H9 (cell line): ENCODE measurements around the gene LAX1. TPM values are rescaled to one million over a fixed set of nuclear protein-coding genes. Genes with fewer than 3 reads are reported as not detected.

Experiments used
- DNase-seq: peaks from one replicate; pipeline ENCODE4 v3.0.0-alpha.2; 2017
- H2AFZ ChIP-seq: one replicate; pipeline ENCODE4 v1.6.1; 2013; ENCODE audit warnings: mild to moderate bottlenecking, low read length, control low read depth, moderate library complexity
- H2AK5ac ChIP-seq: 2 replicates; pipeline ENCODE4 v1.6.1; 2013; ENCODE audit warnings: low read length, control low read depth, mixed read lengths; ENCODE audit not compliant: insufficient read length
- H2BK120ac ChIP-seq: one replicate; pipeline ENCODE4 v1.6.1; 2013; ENCODE audit warnings: low read depth, mild to moderate bottlenecking, low read length, control low read depth, inconsistent platforms; ENCODE audit not compliant: poor library complexity, severe bottlenecking
- H2BK12ac ChIP-seq: 2 replicates; pipeline ENCODE4 v1.6.1; 2013; ENCODE audit warnings: low read length, control low read depth, mixed read lengths, low read depth; ENCODE audit not compliant: insufficient read length
- H2BK15ac ChIP-seq: 2 replicates; pipeline ENCODE4 v1.6.1; 2013; ENCODE audit warnings: low read depth, low read length, control low read depth
- H2BK20ac ChIP-seq: one replicate; pipeline ENCODE4 v1.6.1; 2013; ENCODE audit warnings: low read depth, mild to moderate bottlenecking, low read length, control low read depth, inconsistent platforms; ENCODE audit not compliant: poor library complexity, severe bottlenecking
- H2BK5ac ChIP-seq: 2 replicates; pipeline ENCODE4 v1.6.1; 2013; ENCODE audit warnings: low read length, control low read depth, mixed read lengths; ENCODE audit not compliant: insufficient read length
- H3K14ac ChIP-seq: 2 replicates; pipeline ENCODE4 v1.6.1; 2013; ENCODE audit warnings: low read length, control low read depth; ENCODE audit not compliant: insufficient read depth
- H3K18ac ChIP-seq: 2 replicates; pipeline ENCODE4 v1.6.1; 2013; ENCODE audit warnings: low read depth, mild to moderate bottlenecking, mixed read lengths, low read length, control low read depth; ENCODE audit not compliant: insufficient read length
- H3K23ac ChIP-seq: 2 replicates; pipeline ENCODE4 v1.6.1; 2013; ENCODE audit warnings: low read length, control low read depth, mixed read lengths, low read depth; ENCODE audit not compliant: insufficient read length
- H3K23me2 ChIP-seq: 2 replicates; pipeline ENCODE4 v1.6.1; 2013; ENCODE audit warnings: low read depth, mild to moderate bottlenecking, mixed read lengths, low read length, control low read depth; ENCODE audit not compliant: insufficient read length, poor library complexity, severe bottlenecking
- H3K27ac ChIP-seq: 2 replicates; pipeline ENCODE4 v1.5.1; 2013; ENCODE audit warnings: low read length, control low read depth, mixed read lengths, low read depth; ENCODE audit not compliant: insufficient read length
- H3K27me3 ChIP-seq: 2 replicates; pipeline ENCODE4 v1.6.1; 2013; ENCODE audit warnings: low read length, control low read depth, inconsistent platforms; ENCODE audit not compliant: insufficient read depth
- H3K4ac ChIP-seq: 2 replicates; pipeline ENCODE4 v1.6.1; 2013; ENCODE audit warnings: low read depth, mild to moderate bottlenecking, control low read depth, inconsistent platforms, low read length, moderate library complexity
- H3K4me1 ChIP-seq: 2 replicates; pipeline ENCODE4 v1.6.1; 2013; ENCODE audit warnings: low read length, control low read depth, inconsistent platforms; ENCODE audit not compliant: insufficient read depth
- H3K4me2 ChIP-seq: 2 replicates; pipeline ENCODE4 v1.6.1; 2013; ENCODE audit warnings: low read length, control low read depth, mixed read lengths; ENCODE audit not compliant: insufficient read length, insufficient read depth
- H3K56ac ChIP-seq: 2 replicates; pipeline ENCODE4 v1.6.1; 2013; ENCODE audit warnings: low read depth, mild to moderate bottlenecking, mixed read lengths, low read length, control low read depth; ENCODE audit not compliant: insufficient read length
- H3K79me1 ChIP-seq: 2 replicates; pipeline ENCODE4 v1.6.1; 2013; ENCODE audit warnings: low read depth, mild to moderate bottlenecking, moderate library complexity, low read length, control low read depth, inconsistent platforms; ENCODE audit not compliant: insufficient read depth, poor library complexity, severe bottlenecking
- H3K79me2 ChIP-seq: 2 replicates; pipeline ENCODE4 v1.6.1; 2013; ENCODE audit warnings: low read length, control low read depth, inconsistent platforms; ENCODE audit not compliant: insufficient read depth
- H3K9ac ChIP-seq: 2 replicates; pipeline ENCODE4 v1.6.1; 2013; ENCODE audit warnings: low read length, control low read depth, mixed read lengths; ENCODE audit not compliant: insufficient read length; ENCODE audit errors: extremely low read depth
- H3K9me3 ChIP-seq: one replicate; pipeline ENCODE4 v1.6.1; 2013; ENCODE audit warnings: low read depth, low read length, inconsistent platforms; ENCODE audit not compliant: control insufficient read depth
- H3T11ph ChIP-seq: one replicate; pipeline ENCODE4 v1.6.1; 2013; ENCODE audit warnings: mild to moderate bottlenecking, low read length, control low read depth, inconsistent platforms
- H4K20me1 ChIP-seq: one replicate; pipeline ENCODE4 v1.6.1; 2013; ENCODE audit not compliant: control insufficient read depth, insufficient read length, insufficient read depth
- H4K5ac ChIP-seq: 2 replicates; pipeline ENCODE4 v1.6.1; 2013; ENCODE audit warnings: low read depth, mild to moderate bottlenecking, mixed read lengths, low read length, control low read depth; ENCODE audit not compliant: insufficient read length
- H4K8ac ChIP-seq: replicated peaks from 2 replicates; pipeline ENCODE4 v1.6.1; 2013; ENCODE audit warnings: low read length, control low read depth, mixed read lengths, low read depth; ENCODE audit not compliant: insufficient read length
- H4K91ac ChIP-seq: 2 replicates; pipeline ENCODE4 v1.6.1; 2013; ENCODE audit warnings: low read depth, mild to moderate bottlenecking, moderate library complexity, mixed read lengths, low read length, control low read depth; ENCODE audit not compliant: insufficient read length
- H3K27ac Mint-ChIP-seq, 3 experiments: 2 replicates in 2 of 3; 3 replicates in 1 of 3; pipeline ENCODE4 v1.8.0; 2020 to 2021; ENCODE audit warnings: mixed read lengths in 3 of 3, mild to moderate bottlenecking in 1 of 3, moderate library complexity in 1 of 3
- H3K27me3 Mint-ChIP-seq: 2 replicates; pipeline ENCODE4 v1.8.0; 2021; ENCODE audit warnings: low read depth, mild to moderate bottlenecking, moderate library complexity, mixed read lengths
- H3K36me3 Mint-ChIP-seq, 3 experiments: 2 replicates in 2 of 3; 3 replicates in 1 of 3; pipeline ENCODE4 v1.8.0; 2020 to 2021; ENCODE audit warnings: low read depth in 3 of 3, mixed read lengths in 3 of 3; ENCODE audit not compliant: insufficient read depth in 1 of 3
- H3K4me1 Mint-ChIP-seq, 2 experiments: 2 replicates each; pipeline ENCODE4 v1.8.0; 2020; ENCODE audit warnings: mixed read lengths in 2 of 2
- H3K4me3 Mint-ChIP-seq, 2 experiments: 2 replicates in 1 of 2; 3 replicates in 1 of 2; pipeline ENCODE4 v1.8.0; 2020 to 2021; ENCODE audit warnings: mild to moderate bottlenecking in 2 of 2, mixed read lengths in 2 of 2, moderate library complexity in 1 of 2
- H3K9me3 Mint-ChIP-seq, 2 experiments: 2 replicates in 1 of 2; 3 replicates in 1 of 2; pipeline ENCODE4 v1.8.0; 2020; ENCODE audit warnings: mild to moderate bottlenecking in 2 of 2, mixed read lengths in 2 of 2, moderate library complexity in 1 of 2
- CTCF ChIP-seq: fragments of 200-600 bp; sonication (generic); conservative IDR thresholded peaks from 3 replicates; pipeline ENCODE4 v1.8.0; 2021; ENCODE audit warnings: antibody characterized with exemption, mild to moderate bottlenecking
- total RNA-seq: library from RNA; stranded (reverse); gene quantifications from 2 replicates; pipeline ENCODE4 v1.2.1, GENCODE V29; 2021

LAX1 gene
- total RNA-seq, 1 experiment from 2014 or later = not detected

- no peak for TF ChIP-seq CTCF
- Mint-ChIP-seq H3K36me3 (peaks cover 3 to 42% (median 16%) of the 10 kb centered on the region in 3 experiments; a peak in 6 of 7 replicates), H3K4me3 (no peak overlapping the region), H3K27me3 (no peaks in the 10 kb centered on the region; the same call in 1 of the 2 replicates), H3K9me3 (no peaks in the 10 kb centered on the region), H3K4me1 (no peaks in the 10 kb centered on the region), H3K27ac (no peak overlapping the region)
- H3K9me3 ChIP-seq = no peaks in the 10 kb centered on the region
- no peak overlapping the region for H4K8ac ChIP-seq
- H3K23ac ChIP-seq = no peak overlapping the region
- no peak overlapping the region for H3K9ac ChIP-seq
- H3K27ac ChIP-seq = no peak overlapping the region
- H2BK5ac ChIP-seq = no peak overlapping the region
- H3K14ac ChIP-seq = no peak overlapping the region
- H3K23me2 ChIP-seq = no peaks in the 10 kb centered on the region
- H2BK15ac ChIP-seq = no peak overlapping the region
- H2BK20ac ChIP-seq = no peak overlapping the region
- no peak for DNase-seq
- no peak overlapping the region for H4K5ac ChIP-seq
- no peak overlapping the region for H3K4me2 ChIP-seq
- no peak overlapping the region for H3K4ac ChIP-seq
- no peak overlapping the region for H3K18ac ChIP-seq
- no peak overlapping the region for H4K91ac ChIP-seq
- H3K56ac ChIP-seq = no peak overlapping the region
- H4K20me1 ChIP-seq = no peaks in the 10 kb centered on the region
- H2AK5ac ChIP-seq = no peak overlapping the region
- H3T11ph ChIP-seq = no peak overlapping the region
- H3K4me1 ChIP-seq = no peaks in the 10 kb centered on the region
- H2BK12ac ChIP-seq = no peak overlapping the region
- no peak overlapping the region for H2BK120ac ChIP-seq
- no peaks in the 10 kb centered on the region for H3K79me2 ChIP-seq
- no peaks in the 10 kb centered on the region for H3K27me3 ChIP-seq
- no peaks in the 10 kb centered on the region for H3K79me1 ChIP-seq
- H2AFZ ChIP-seq = no peak overlapping the region
Observed at GRCh38 chr1:203722909-203723308, 42.1 kb upstream of the LAX1 start.
